HG03280 (cell line): Measurements from ENCODE around the gene TMF1.

ENCODE experiments used
- ATAC-seq: cut with Tn5 transposase; IDR thresholded peaks from one replicate; pipeline ENCODE4 v1.9.1; 2021; ENCODE audit warnings: mild to moderate bottlenecking, moderate library complexity; ENCODE audit not compliant: unreplicated experiment

Gene TMF1

DNA sequence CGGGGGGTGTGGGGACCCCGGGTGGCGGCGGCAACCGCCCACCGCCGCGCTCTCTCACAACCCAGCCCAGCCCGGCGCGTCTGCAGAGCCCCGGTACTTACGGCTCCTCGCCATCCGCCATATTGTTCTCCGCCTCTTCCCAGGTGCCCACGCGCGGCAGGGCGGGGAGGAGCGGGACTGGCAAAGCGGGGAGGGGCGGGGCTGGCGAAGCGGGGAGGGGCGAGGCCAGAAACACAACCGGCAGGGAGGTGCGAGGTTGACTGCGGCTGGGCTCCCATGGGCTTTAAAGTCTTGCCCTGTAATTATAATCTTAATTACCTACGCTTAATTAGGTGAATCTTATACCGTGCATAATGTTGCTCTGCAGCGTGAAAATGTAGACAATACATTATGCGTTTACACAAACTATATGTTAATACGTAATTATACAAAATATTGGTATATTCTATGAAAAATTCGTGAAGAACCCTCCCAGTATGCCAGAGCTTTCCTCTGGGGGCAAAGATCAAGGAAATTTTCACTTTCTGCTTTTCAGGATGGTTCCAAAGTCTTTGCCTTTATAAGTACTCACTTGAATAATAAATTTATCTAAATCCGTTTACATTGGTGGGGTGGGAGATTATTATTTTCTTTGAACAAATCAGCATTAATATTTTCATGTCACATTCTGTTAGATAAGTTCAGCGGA lies 28.2 kb upstream of the TMF1 start, which contains the start of gene UBA3:
Gene UBA3, minus strand, starts transcription at position 133 of the 688 bp plus-strand sequence. Its CDS starts 12 bp downstream, at position 121.
- ATAC-seq, result peak; percentile 53

DNA sequence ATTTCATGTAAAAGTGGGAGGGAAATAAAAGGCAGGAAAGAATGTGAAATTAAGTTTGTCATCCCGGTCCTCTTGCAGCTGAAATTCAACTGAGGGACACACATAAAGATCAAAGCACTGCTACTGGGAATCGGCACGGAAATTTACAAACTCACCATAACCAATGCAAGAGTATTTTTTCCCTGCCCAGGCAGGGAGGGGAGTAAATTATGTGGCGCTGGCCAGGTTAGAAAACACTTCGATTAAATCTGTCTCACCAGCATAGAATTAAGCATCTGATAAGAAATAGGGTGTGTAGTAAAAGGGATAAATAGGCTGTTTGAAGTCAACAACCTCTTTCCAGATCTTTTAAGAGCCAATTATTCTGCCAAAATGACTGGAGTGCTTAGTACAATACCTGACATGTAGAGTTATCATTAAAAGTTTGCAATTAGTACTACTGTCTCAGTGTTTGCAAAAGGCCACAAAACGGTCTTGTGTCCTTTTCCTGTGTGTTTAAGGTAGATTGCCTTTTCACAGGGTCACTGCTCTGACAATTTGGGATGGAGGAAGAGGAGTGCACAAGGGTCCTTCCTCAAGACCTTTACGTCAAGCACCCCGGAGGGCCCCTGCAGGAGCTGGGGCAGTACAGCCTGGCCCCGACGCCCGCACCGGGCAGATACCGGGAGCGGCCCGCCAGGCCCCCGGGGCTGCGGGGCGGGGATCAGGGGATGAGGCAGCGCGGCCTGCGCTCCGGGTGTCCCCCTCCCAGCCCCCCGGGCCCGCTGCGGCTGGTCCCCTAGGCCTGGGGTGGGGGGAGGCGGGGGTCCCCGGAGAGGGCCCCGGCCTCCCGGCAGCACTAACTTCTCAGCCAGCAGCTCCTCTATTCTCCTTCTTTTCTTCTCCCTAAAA lies 27.4 kb upstream of the TMF1 start:
- ATAC-seq, result peak; percentile 25

DNA sequence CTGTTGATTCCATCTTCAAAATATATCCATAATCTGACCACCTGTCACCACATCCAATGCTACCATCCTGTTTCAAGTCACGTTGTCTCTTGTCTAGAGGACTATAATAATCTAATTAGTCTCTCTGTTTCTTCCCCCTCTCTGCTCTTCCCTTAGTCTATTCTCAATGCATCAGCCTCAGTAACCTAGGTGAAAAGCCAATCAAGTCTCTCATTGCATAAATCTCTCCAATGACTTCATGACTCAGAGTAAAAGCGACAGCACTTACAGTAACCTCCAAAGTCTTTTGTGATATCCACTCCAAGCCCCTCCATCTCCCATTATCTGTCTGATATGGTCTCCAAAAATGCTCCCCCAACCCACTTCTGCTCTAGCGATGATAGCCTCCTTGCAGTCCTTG lies 20.8 kb upstream of the TMF1 start:
- no peak for ATAC-seq

DNA sequence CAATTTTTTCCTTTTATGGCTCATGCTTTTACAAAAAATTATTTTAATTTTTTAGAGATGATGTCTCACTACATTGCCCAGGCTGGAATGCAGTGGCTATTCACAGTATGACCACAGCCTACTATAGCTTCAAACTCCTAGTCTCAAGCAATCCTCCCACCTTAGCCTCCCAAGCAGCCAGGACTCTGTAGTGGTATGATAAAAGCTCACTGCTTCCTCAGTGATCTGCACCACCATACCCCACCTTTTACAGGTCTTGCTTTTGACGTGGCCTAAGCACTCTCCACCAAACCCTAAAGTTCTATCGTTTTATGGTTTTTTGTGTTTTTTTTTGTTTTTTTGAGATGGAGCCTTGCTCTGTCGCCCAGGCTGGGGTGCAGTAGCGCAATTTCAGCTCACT lies 14.0 kb upstream of the TMF1 start:
- no peak for ATAC-seq

DNA sequence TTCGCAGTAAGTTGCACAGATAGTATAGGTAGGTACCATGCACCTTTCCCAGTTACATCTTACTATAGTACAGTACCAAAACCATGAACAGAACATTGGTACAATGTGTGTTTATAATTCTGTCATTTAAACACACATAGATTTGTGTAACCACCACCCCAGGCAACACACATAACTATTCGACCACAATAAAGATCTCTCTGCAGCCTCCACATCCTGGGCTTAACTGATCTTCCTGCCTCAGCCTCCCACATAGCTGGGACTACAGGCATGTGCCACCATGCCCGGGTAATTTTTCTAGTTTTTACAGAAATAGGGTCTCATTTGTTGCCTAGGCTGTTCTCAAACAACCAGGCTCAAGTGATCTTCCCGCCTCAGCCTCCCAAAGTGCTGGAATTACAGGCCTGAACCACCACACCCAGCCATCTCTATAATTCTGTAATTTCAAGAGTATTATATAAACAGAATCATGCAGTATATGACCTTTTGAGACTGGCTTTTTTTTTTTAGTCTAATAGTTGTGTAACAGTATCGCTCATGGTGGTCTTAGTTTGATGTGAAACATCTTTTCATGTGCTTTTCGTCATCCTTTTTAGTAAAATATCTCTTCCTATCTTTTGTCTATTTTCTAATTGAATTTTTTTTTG lies 13.3 kb upstream of the TMF1 start:
- no peak for ATAC-seq

DNA sequence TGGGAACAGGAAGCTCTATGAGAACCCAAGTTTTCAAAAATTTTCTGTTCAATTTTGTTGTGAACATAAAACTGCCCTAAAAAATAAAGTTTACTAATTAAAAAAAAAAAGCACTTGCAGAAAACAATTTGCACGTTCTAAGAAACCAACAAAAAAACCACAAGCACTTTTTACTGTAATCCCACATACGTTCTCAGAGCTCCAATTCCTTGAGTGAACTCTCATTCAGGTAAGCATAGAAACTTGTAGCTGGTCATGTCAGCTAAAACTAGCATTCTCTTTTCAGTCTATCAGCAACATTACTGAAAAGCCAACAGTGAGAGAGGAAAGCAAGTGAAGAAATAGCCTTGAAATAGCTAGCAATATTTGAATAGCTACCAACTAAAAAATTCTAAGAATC lies 11.5 kb upstream of the TMF1 start:
- ATAC-seq, result no peak

DNA sequence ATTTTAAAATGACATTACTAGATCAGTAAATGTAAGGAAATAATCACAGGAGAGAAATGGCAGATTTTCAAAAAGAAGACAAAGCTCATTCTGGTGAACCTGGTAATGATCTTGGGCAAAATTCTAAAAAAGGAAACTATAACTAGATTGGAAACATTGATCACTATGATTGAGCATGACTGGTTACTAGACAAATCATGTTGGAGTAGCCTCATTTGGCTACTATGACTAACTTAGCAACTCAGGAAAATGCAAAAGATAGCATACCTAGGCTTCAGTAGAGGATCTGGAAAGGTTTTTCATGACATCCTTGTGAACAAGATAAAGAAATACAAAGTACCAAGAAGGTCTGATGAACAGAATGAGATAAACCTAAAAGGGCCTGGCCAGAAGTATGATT lies 7.6 kb upstream of the TMF1 start:
- no peak for ATAC-seq

DNA sequence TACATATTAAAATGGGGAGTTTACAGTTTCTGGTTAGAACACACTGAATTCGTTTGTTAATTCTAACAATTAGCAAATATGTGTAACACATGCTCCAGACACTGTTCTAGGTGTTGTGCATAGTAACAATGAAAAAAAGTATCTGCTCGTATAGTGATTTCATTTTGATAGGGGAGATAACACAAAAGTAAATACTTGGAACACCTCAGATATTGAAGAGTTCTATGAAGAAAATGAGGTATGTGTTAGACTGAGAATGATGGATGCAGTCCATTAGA lies 6.8 kb upstream of the TMF1 start:
- no peak for ATAC-seq

DNA sequence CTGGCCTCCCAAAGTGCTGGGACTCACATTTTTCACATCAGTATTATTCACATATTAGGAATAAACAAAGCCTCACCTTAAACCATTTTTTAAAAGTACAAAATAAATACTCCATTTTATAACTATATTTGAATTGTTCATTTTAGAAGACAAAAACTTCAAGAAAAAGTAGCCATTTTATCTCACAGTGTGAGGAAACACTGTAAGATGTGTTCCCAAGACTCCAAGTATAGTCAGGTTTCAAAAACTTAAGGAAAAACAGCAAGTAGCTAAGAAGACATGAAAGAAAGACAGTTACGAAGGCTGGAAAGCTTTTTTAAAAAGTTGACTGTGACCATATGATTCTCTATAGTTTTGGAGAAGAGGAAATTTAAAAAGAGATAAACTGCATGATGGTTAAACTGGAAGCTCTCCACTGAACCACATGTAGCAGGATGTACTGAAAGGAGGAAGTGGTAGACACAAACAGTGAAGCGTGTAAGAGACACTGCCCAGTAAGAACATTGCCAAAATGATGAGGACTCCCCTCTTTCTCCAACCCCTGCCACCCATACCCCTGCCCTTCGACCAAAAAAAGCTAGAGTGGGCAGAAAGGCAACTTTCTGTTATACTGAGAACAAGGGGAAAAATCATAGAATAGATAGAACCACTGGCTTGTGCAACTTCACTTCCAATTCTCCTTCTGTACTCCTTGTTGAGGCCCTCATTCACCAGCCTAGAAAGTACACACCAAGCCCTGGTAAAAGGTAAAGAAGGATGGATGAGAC lies 6.2 kb upstream of the TMF1 start:
- ATAC-seq, result peak; percentile 88

DNA sequence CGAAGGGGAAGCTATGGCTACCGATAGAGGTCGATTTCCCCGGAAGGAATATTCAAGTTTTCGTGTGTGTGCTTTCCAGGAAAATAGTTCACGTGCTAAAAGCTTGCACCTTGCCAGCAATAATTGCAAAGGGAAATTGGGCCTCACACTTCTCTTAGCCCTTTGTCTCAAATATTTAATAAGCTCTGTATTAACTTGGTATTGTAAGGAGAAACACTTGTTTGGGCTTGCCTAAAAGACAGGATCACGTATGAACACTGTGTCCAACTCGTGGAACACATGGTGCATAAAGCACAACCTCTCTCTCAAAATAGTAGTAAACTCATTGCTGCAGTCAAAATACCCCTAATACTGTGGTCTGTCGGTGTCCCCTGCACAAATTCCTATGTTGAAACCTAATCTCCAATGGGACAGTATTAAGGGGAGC lies 352 bp upstream of the TMF1 start:
- ATAC-seq, result peak; percentile 2

DNA sequence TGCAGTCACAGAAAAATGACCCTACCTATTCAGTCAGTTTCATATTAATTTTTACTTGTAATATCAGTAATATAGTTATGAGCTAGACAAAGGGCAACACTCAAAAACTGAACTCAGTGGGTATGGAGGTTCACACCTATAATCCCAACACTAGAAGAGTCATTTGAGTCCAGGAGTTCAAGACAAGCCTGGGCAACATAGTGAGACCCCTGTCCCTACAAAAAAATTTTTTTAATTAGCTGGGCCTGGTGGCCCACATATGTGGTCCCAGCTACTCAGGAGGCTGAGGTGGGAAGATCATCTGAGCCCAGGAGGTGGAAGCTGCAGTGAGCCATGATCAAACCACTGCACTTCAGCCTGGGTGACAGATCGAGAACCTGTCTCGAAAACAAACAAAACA lies 3.1 kb downstream of the TMF1 start:
- no peak for ATAC-seq

DNA sequence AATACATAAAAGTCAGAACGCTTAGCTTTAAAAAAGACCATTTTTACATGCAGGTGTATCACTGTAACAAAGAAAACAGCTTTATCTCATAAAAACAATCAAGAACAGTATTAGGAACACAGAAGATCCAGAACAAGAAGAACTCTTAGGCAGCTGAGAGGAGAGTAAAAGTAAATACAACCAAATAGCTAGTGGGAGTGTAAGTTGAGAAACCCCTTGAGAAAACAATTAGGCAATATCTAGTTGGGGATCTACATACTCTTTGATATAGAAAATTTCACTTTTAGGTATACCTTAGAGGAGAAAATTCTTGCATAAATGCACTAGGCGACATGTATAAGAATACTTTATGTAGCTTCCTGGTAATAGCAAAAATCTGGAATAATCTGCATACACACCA lies 7.5 kb downstream of the TMF1 start:
- no peak for ATAC-seq

DNA sequence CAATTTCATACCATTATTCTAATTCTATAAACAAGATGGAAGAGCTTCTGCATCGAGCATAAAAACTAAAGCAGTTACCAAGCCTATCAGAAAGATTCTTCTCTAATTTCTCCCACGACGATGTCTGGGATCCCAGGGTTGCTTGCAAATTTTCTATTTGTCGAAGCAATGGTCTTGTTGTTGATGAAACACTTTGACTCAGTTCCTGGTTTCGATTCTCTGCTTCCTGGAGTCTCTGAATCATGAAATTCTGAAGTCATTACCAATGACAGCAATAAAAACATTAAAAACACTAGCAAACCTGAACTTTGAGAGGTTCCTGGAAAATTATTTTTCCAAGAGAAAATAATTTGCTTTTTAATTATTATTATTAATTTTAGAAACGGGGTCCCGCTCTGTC lies 18.7 kb downstream of the TMF1 start:
- ATAC-seq, result no peak

DNA sequence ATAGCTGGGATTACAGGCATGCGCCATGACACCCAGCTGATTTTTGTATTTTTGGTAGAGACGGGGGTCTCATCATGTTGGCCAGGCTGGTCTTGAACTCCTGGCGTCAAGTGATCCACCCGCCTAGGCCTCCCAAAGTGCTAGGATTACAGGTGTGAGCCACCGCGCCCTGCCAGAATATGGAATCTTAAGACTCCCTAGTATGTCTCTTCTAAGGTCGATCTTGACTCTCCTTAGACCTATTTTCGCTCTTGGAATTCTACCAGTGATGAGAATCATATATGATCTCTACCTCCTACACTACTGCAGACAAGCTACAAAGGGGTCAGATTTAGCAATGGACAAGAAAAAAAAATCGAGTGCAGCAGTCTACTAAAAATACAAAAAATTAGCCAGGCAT lies 19.4 kb downstream of the TMF1 start:
- ATAC-seq, result no peak

DNA sequence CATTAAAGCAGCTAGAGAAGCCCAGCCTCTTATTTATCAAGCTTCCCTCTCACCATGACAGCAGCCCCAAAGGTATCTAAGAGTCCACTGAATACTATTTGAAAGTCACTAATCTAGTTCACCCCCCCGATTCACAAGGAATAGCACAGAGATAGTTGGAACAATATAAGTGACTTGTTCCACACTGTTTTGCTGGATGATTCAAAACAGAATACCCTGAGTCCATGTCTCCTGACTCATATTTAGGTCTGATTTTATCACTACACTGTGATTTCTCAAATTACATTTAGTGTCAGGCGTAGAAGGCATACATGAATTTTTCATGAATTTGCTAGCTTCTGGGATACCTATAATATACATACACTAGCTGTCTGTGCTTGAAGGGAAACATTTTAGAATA lies 20.0 kb downstream of the TMF1 start:
- ATAC-seq, result no peak

DNA sequence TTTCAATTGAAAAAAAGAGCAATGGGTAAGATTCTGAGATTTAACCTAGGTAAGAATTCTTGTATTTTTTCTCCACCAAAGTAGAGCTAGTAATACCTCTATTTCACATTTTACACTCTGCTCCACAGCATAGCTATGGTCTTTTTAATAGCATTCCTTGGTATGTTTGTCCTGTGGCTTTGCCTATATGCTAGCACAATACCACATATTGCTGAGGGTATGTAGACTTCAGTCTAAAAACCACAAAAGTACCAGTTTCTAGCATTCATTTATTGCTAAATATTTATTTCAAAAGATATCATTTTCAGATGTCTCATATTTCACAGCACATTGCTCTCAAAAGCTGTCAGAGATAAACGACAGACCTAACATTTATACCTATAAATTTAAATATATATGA lies 20.5 kb downstream of the TMF1 start:
- no peak for ATAC-seq

DNA sequence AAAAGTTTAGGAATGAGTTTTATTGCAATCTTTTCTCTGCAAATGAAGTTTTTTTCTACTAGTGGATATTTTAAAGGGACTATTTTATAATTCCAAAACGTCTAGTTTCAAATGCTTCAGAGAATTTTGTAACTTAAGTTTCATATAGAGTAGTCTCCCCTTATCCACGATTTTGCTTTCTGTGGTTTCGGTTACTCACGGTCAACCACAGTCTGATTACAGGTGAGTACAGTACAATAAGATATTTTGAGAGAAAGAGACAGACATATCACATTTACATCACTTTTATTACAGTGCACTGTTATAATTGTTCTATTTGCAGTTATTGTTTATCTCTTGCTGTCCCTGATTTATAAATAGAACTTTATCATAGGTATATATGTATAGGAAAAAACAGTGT lies 31.3 kb downstream of the TMF1 start:
- ATAC-seq, result no peak

DNA sequence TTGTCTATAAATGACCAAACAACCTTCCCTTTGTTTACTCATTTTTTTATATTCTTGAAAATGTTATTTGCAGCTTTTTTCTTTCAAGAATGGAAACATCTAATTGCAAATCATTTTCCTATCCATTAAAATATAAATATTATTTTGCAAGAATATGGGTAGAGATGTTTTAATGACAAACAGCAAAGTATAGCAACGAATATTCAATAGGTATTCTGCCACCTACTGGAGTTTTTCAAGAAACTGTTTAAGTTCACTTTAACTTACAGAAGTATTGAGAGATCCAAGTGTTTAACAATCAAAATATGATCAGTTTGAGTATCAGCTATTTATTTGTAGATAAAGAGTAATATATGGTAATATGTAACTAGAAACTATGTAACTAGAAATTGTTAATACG lies 31.7 kb downstream of the TMF1 start:
- ATAC-seq, result no peak

DNA sequence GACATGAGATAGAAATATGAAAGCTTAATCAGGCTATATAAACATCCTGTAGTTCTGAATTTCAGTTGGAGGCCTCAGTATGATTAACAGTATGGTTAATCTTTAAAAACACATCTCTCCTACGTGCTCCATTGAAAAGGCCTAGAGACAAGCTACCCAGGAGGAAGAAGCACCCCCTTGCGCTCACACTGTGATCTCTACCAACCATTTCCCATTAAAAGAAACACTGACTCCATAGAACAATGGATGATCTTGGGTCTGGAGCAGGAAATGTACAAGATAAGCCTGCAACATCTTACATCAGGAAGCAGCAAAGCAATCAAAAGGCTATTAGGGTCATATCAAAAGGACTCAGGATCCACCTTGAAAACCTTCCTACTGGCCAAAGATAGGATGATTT lies 35.2 kb downstream of the TMF1 start:
- no peak for ATAC-seq

DNA sequence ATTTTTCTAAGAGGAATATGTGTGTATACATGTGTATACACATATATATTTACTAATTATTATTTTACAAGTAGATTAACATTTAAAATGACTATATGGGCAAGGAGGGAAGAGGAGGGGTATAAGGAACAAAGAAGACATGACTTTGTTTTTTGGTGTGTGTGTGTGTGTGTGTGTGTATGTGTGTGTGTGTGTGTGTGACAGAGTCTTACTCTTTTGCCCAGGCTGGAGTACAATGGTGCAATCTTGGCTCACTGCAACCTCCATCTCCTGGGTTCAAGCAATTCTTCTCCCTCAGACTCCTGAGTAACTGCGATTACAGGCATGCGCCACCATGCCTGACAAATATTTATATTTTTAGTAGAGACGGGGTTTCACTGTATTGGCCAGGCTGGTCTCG lies 36.0 kb downstream of the TMF1 start:
- ATAC-seq, result no peak

DNA sequence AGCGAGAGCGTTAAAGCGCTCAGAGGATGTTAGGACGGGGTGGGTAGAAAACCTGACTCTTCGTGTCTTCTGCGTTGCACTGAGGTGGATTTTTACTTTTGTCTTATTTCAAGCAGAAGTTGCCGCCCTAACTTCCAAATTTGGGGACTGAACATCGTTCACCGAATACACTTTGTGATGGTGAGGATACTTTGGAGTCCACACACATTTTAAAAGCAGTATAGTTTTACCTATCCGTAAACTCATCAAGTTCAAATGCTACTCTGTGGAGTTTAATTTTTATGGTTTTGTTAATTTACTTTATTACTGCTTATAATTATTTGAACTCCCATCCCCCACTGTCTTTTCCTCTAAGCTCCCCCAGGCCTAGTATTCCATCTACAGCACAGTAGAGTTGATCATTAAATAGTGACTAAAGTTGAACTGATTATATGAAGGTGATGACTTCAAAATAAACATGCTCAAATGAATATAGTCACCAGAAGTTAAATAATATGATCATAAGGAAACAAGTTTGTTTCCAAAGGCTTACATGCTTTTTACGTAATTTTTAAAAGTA lies 38.0 kb downstream of the TMF1 start:
- ATAC-seq, result no peak
